ENCODE data around the gene ANKS1B. TPM values are rescaled to one million over a fixed set of nuclear protein-coding genes. Genes with fewer than 3 reads are reported as not detected.
"Not testable (repeated sequence)": the region's sequence is repeated elsewhere in the genome, so short reads cannot be mapped to it uniquely, and the experiment has no call there.

ANKS1B gene
- total and polyA plus RNA-seq, 2 experiments from 2014 or later: 1.8 to 1.9 TPM

- Histone ChIP-seq H3K36me3 (no peaks in the 10 kb centered on the region), H3K27me3 (no peaks in the 10 kb centered on the region), H3K27ac (no peak overlapping the region), H3K9me3 (ENCODE audit: low read depth) (no peaks in the 10 kb centered on the region), H3K4me1 (ENCODE audit: low read depth) (no peaks in the 10 kb centered on the region), H3K4me3 (no peak overlapping the region)
- TF ChIP-seq, protein P1, sequence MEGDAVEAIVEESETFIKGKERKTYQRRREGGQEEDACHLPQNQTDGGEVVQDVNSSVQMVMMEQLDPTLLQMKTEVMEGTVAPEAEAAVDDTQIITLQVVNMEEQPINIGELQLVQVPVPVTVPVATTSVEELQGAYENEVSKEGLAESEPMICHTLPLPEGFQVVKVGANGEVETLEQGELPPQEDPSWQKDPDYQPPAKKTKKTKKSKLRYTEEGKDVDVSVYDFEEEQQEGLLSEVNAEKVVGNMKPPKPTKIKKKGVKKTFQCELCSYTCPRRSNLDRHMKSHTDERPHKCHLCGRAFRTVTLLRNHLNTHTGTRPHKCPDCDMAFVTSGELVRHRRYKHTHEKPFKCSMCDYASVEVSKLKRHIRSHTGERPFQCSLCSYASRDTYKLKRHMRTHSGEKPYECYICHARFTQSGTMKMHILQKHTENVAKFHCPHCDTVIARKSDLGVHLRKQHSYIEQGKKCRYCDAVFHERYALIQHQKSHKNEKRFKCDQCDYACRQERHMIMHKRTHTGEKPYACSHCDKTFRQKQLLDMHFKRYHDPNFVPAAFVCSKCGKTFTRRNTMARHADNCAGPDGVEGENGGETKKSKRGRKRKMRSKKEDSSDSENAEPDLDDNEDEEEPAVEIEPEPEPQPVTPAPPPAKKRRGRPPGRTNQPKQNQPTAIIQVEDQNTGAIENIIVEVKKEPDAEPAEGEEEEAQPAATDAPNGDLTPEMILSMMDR (IDR thresholded peaks at IDR 0.05; ENCODE audit: low read depth, low read length): no peak
- DNase-seq (ENCODE audit: low read depth in 1 of 2, low spot score in 1 of 2): no peak
Observed at GRCh38 chr12:99339663-99340062, 645.1 kb downstream of the ANKS1B start.

- no peaks in the 10 kb centered on the region for H3K4me1 ChIP-seq (ENCODE audit: low read depth)
- H3K27ac ChIP-seq: no peak overlapping the region
- no peak overlapping the region for H3K4me3 ChIP-seq
- TF ChIP-seq, protein P1 (IDR thresholded peaks at IDR 0.05; ENCODE audit: low read depth, low read length): no peak
- no peaks in the 10 kb centered on the region for H3K9me3 ChIP-seq (ENCODE audit: low read depth)
- DNase-seq (ENCODE audit: low read depth in 1 of 2, low spot score in 1 of 2): peak in 1 of 2 donors; percentile 0
- no peaks in the 10 kb centered on the region for H3K36me3 ChIP-seq
- no peaks in the 10 kb centered on the region for H3K27me3 ChIP-seq
Observed at GRCh38 chr12:99334285-99335056, 650.3 kb downstream of the ANKS1B start.

GRCh38 chr12:99332936-99333591 lies 651.7 kb downstream of the ANKS1B start:
- H3K27me3 ChIP-seq: no peaks in the 10 kb centered on the region
- H3K27ac ChIP-seq: no peak overlapping the region
- no peak overlapping the region for H3K4me3 ChIP-seq
- no peak for DNase-seq (ENCODE audit: low read depth in 1 of 2, low spot score in 1 of 2)
- no peaks in the 10 kb centered on the region for H3K9me3 ChIP-seq (ENCODE audit: low read depth)
- H3K36me3 ChIP-seq: no peaks in the 10 kb centered on the region
- TF ChIP-seq, protein P1 (IDR thresholded peaks at IDR 0.05; ENCODE audit: low read depth, low read length): no peak
- no peaks in the 10 kb centered on the region for H3K4me1 ChIP-seq (ENCODE audit: low read depth)

- Histone ChIP-seq H3K4me1 (ENCODE audit: low read depth) (no peaks in the 10 kb centered on the region), H3K9me3 (ENCODE audit: low read depth) (no peaks in the 10 kb centered on the region), H3K36me3 (no peaks in the 10 kb centered on the region), H3K4me3 (no peak overlapping the region), H3K27ac (no peak overlapping the region), H3K27me3 (no peaks in the 10 kb centered on the region)
- TF ChIP-seq, protein P1 (IDR thresholded peaks at IDR 0.05; ENCODE audit: low read depth, low read length): no peak
- no peak for DNase-seq (ENCODE audit: low read depth in 1 of 2, low spot score in 1 of 2)
Observed at GRCh38 chr12:99330216-99330615, 654.5 kb downstream of the ANKS1B start.

- not testable (repeated sequence) for H3K27ac ChIP-seq; H3K4me1 ChIP-seq (ENCODE audit: low read depth); H3K9me3 ChIP-seq (ENCODE audit: low read depth)
Observed at GRCh38 chr12:99321210-99321609, 663.5 kb downstream of the ANKS1B start.

GRCh38 chr12:99311373-99311772 lies 673.4 kb downstream of the ANKS1B start:
- no peaks in the 10 kb centered on the region for H3K4me1 ChIP-seq (ENCODE audit: low read depth)
- H3K27me3 ChIP-seq: no peaks in the 10 kb centered on the region
- no peak overlapping the region for H3K27ac ChIP-seq
- H3K4me3 ChIP-seq: no peak overlapping the region
- no peaks in the 10 kb centered on the region for H3K9me3 ChIP-seq (ENCODE audit: low read depth)
- TF ChIP-seq, protein P1 (IDR thresholded peaks at IDR 0.05; ENCODE audit: low read depth, low read length): no peak
- no peak for DNase-seq (ENCODE audit: low read depth in 1 of 2, low spot score in 1 of 2)
- no peaks in the 10 kb centered on the region for H3K36me3 ChIP-seq

More at GRCh38 chr12:99321210-99321609, 663.5 kb downstream of the ANKS1B start:
- H3K36me3 ChIP-seq; H3K4me3 ChIP-seq; H3K27me3 ChIP-seq; DNase-seq (ENCODE audit: low read depth in 1 of 2, low spot score in 1 of 2): not testable (repeated sequence)
